RWPE1 (cell line): ENCODE measurements around the gene MRGPRE.

Experiments used
- CTCF ChIA-PET: fragments of 350-600 bp; sonication (Branson Sonifier 250); formaldehyde crosslinking; extraction: SDS; loops from one replicate; lab custom pipeline; 2021; lab: Yijun Ruan, JAX
- POLR2A ChIA-PET: fragments of 400-600 bp; formaldehyde crosslinking; extraction: SDS; loops from one replicate; lab custom pipeline; 2020; ENCODE audit warnings: antibody characterized with exemption; ENCODE audit not compliant: low non-redundant PET; lab: Yijun Ruan, JAX
- DNase-seq: peaks from one replicate; pipeline ENCODE4 v3.0.0; 2012; ENCODE audit warnings: low spot score
- H3K27ac ChIP-seq: fragments of 450-650 bp; 2 replicates; pipeline ENCODE4 v1.5.1; 2017
- CTCF ChIP-seq: fragments of 450-650 bp; conservative IDR thresholded peaks from 2 replicates; pipeline ENCODE4 v1.5.1; 2017; ENCODE audit warnings: low read depth, mild to moderate bottlenecking

Gene MRGPRE

GRCh38 chr11:3207526-3208189 lies 24.6 kb downstream of the MRGPRE start:
- no peak for DNase-seq
- no peak for TF ChIP-seq CTCF
- no peak overlapping the region for H3K27ac ChIP-seq
- POLR2A ChIA-PET: interaction anchor here (1.0 kb wide), 1 partner anchor 10 kb away, joined by 3 read pairs; no protein-coding TSS in a partner anchor
- CTCF ChIA-PET: interaction anchor here (0.8 kb wide), 1 partner anchor 9 kb away, joined by 4 read pairs; no protein-coding TSS in a partner anchor

- no peak overlapping the region for H3K27ac ChIP-seq
- DNase-seq: no peak
- CTCF ChIA-PET: no interaction called here
- POLR2A ChIA-PET: interaction anchor here (1.0 kb wide), 1 partner anchor 9 kb away, joined by 3 read pairs; no protein-coding TSS in a partner anchor
- no peak for TF ChIP-seq CTCF
These were observed 25.4 kb downstream of the MRGPRE start for GRCh38 chr11:3206922-3207204.

- POLR2A ChIA-PET: no interaction called here
- H3K27ac ChIP-seq: no peak overlapping the region
- CTCF ChIA-PET: no interaction called here
- TF ChIP-seq CTCF: no peak
- no peak for DNase-seq
These were observed 25.9 kb downstream of the MRGPRE start for GRCh38 chr11:3206156-3206921.

- ChIA-PET CTCF (interaction anchor here (1.7 to 2.1 kb wide), 2 partner anchors 10 to 11 kb away, joined by 5 to 8 read pairs; no protein-coding TSS in a partner anchor), POLR2A (no interaction called here)
- no peak for TF ChIP-seq CTCF
- no peak for DNase-seq
- H3K27ac ChIP-seq: no peak overlapping the region
These were observed 26.7 kb downstream of the MRGPRE start for GRCh38 chr11:3205261-3206155.

GRCh38 chr11:3204141-3205015 lies 27.8 kb downstream of the MRGPRE start:
- no peak for TF ChIP-seq CTCF
- ChIA-PET CTCF (interaction anchor here (0.6 to 2.1 kb wide), 4 partner anchors 9 to 906 kb away, joined by 3 to 8 read pairs (median 4); no protein-coding TSS in a partner anchor), POLR2A (no interaction called here)
- DNase-seq: no peak
- H3K27ac ChIP-seq: no peak overlapping the region
